IPS-NIHi7 (cell line): Measurements from ENCODE around the gene APOL4.
A peak's percentile ranks its signal among the peaks of the same experiment; 100 is the strongest.
"Not testable (repeated sequence)": the region's sequence is repeated elsewhere in the genome, so short reads cannot be mapped to it uniquely, and the experiment has no call there.

Experiments used
- DNase-seq: peaks from one replicate; pipeline ENCODE4 v3.0.0; 2012; ENCODE audit warnings: mixed read lengths; ENCODE audit errors: extremely low spot score

APOL4 gene

DNA sequence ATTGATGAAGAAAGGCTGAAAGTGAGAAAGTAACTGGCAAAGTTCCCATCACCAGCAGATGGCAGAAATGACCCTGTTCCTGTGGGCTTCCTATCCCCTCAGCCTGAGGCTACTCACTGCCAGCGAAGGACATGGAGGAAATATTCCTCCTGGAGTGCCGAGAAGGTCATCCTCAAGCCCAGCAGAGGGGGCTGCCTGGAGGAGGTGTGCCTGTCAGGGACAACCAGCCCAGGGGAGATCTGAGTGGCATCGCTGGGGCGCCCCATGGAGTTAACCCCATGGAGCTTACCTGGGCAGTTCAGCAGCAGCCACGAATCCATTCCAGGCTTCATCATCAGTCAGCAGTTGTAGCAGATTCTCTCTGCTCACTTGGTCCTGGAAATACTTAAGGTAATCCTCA, 29.4 kb upstream of the APOL4 start:
- DNase-seq, result peak; percentile 35

DNA sequence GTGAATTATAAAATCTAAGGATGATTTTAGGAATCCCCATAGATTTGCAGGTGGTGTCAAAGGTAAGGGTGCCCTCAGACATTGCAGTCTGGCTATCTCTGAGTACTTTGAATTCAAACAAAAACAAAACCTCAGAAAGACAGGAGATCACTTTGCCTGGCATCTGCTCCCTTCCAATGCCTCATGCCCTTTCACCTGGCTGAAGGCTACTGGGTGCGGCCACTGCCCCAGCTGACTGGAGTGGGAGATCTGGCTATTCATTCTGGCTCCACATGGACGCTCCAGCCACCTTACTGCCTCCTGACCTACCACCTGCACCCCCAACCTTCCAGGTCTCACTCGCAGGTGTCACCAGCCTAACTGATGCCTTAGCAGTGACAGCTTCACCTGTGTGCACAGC, 28.0 kb upstream of the APOL4 start:
- not testable (repeated sequence) for DNase-seq

DNA sequence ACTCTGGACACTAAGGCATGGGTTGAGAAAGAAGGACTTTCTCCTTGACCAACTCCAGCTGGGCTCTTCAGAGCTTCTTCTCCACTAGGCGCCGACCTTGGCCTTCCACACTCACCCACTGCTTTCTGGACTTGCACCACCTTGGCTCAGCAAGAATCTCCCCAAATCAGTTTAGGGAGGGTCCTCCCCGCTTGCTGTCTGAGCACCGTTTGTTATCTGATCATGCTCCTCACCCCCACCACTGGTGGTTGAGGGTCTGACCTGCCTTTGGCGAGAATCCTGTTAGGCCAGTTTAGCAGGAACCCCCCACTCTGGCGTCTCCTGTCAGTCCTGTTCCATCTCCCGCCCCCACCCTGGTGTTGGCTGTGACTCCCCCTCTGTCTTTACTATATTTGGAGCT, 27.3 kb upstream of the APOL4 start:
- DNase-seq, result no peak

DNA sequence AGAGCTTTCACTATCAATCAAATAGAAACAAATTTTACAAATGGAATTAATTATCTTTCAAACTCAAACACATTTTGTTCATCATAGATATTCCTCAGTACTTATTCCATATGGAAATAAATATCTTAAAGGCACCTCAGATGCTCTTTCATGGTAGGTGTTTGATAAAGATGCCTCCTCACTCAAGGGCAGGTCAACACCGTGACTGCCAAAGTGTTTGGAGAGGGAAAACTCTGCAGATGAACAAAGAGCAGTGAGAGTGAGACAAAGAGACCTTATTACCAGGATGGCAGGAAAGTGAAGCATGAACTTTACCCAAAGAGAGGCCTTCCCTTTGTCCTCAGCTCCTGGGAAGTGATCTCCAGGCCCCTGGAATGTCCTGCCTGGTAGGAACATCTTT, 26.8 kb upstream of the APOL4 start:
- not testable (repeated sequence) for DNase-seq

DNA sequence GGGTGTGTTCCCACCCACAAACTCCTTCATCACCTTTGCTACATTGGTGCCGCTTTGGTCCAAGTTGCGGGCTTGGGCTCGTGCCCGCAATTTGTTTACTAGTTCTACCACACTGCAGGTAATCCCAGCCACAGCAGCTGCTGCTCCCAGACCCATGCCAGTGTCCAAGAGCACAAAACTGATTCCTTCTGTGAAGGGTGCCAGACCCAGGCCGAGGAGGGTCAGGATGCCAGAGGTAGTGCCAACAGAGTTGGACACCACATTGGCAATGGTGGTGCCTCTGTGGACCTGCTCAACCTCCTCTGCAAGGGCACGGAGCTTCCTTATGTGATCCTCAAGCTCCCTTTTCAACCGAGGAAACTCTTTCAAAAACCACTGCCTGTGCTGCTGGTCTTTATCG, 26.2 kb upstream of the APOL4 start:
- no peak for DNase-seq

DNA sequence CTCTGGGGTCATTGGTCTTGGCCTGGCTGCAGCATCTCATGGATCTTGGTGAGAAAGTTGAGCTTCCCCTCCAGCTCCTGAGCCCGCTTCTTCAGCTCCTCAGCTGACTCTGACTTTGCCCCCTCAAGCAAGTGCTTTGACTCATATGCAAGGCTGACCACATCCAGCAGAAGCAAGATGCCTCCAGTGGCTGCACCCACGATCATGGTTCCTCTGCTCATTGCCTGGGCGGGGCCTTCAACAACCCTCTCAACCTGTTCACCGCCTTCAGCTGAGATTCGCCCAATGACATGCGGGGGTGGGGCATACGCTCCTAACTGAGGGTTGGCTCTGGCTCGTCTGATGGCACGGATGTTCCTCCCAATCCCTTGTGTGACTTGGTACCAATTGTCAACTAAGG, 25.8 kb upstream of the APOL4 start:
- no peak for DNase-seq

DNA sequence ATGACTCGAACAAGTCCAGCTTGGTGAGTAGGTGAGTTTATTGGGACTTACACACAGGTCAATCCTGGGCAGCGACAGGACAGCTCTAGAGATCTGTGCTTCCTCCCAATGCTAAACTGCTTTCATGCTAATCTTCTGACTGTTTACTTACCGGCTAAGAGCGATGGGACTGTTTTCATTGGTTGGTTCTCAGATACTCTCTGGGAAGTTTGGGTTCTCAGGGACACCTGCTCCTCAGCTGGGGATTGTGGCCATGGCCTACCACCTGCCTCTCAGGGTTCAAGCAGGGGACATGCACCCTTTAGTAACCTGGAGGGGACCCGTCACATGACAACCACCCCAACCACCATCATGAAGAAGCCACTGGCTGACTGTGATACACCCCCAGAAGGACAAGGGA, 24.6 kb upstream of the APOL4 start:
- no peak for DNase-seq

DNA sequence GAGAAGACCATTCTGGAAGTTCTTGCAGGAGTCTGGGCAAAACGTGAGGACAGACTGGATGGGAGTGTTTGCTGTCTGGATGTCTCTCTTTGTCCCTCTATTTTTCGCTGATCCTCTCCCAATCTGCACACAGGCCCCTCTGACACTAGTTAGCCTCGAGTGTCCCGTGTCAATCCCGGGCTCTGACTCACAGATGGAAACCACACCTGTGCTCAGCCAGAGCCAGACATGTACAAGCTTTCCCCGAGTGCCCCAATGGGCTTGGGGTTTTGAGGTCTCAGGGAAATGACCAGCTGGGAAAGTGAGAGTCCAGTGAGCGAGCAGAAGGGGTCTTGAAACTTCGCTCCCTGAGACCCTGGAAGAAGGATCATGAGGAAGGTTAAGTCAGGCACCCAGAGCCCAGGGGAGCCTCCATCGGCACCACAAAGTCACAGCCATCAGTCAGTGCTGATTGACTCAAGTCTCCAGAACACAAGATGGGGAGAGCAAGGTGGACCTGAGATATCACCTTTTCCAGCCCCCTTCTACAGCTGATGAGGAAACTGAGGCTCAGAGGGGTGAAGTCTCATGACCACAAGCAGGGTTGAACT, 23.8 kb upstream of the APOL4 start:
- no peak for DNase-seq

DNA sequence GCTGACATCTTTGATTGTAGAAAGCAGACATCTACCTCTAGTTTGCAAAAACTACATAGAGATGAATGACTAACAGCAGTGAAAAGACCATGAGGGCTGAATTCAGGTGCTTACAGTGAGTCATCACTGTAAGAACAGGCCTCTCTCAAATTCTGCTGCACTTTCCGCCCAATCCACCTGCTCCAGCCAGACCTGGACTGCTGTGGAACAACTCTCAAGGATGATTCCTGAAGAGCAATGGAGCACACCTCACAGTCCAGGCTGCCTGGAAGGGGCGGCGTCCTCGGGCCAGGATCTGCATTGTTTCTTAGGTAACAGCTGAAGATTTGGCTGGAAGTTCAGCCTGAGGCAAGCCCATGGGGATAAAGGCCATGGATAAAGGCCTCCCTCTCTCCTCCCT, 22.6 kb upstream of the APOL4 start:
- DNase-seq, result no peak

DNA sequence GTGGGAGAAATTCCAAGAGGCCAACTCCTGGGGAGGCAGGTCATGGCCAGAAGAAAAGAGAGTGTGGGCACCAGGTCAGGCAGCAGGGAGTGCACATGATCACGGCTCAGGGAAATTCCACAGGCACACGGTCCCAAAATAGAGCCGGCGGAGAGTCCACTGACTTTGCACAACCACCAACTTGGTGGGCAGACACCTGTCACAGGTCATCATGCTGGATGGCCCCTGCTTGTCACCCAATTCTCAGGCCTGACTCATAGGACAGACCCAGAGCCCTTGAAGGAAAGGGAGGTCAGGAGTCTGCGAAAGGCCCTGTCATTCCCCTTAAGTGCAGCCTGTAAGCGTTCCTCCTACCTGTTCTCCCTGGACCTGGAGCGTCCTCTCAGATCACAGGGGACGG, 21.9 kb upstream of the APOL4 start:
- DNase-seq, result no peak

DNA sequence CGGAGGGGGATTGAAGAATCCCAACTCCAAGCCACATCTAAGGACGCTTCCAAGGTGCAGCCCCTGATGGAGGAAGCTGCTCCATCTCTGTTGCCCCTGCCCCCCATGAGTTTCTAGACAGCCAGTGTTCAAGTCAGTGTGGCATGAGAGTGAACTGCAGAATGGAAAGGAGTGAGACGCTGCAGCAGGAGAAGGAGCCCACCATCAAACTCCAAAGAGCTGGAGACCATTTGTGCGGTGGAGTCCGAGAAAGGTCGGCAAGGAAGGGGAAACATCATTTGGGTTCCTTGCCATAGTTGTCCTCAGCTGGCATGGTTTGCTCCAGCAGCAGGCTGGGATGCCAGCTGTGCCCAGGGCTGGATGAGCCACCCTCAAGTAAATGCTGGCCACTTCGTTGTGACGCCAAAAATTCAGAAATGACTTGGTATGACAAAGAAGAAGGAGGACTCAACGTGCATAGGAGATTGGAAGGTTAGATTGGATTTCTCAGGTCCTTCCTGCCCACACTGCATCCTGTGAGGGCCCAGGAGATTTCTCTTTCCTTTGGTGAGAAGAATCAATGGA, 21.4 kb upstream of the APOL4 start:
- no peak for DNase-seq

DNA sequence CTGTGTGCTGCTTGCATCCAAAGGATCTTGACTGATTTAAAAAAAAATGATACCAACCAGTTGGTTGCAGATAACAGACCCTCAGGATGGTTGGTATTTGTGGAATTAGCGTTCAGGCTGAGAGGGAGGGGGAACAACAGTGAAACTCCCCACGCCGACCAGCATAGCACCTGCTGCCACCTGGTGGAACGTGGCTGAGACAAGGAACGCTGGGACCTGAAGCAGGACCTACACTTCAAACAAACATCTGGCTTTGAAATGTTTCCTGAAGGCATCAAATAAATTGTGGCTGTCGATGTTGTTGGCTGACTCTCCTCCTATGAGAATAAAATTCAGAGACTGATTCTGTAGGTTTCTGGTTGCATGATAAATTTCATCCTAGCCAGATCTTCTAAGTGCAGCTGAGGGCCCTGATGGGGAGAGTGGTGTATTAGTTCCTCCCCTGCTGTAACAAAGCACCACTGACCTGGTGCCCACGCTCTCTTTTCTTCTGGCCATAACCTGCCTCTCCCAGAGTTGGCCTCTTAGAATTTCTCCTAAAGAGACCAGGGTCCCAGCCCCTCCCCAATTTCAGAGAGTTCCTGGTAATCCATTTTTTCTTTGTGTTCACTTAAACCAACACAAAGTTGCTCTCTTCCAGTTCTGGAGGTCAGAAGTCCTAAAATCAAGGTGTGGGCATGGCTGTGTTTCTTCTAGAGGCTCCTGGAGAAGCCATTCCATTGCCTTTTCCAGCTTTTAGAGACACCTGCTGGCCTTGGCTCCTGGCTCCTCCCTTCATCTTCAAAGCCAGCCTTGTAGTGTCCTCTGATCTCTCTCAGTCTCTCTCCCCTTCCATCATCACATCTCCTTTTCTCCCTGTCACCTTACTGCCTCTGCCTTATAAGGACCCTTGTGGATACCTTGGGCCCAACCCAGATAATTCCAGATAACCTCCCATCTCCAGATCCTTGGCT, 20.5 kb upstream of the APOL4 start:
- DNase-seq, result peak; percentile 79

DNA sequence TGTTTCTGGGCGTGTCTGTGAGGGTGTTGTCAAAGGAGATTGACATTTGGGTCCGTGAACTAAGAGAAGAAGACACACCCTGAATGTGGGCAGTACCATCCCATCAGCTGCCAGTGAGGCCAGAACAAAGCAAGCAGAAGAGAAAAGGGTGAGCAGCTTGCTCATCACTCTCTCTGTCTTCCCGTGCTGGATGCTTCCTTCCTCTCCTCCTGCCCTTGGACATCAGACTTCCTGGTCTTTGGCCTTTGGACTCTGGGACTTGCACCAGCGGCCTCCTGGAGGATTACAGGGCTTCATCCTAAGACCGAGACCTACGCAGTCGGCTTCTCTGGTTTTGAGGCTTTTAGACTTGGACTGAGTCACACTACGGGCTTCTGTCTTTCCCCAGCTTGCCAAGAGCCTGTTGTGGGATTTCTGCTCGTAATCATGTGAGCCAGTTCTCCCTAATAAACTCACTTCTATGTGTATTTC, 18.9 kb upstream of the APOL4 start:
- no peak for DNase-seq

DNA sequence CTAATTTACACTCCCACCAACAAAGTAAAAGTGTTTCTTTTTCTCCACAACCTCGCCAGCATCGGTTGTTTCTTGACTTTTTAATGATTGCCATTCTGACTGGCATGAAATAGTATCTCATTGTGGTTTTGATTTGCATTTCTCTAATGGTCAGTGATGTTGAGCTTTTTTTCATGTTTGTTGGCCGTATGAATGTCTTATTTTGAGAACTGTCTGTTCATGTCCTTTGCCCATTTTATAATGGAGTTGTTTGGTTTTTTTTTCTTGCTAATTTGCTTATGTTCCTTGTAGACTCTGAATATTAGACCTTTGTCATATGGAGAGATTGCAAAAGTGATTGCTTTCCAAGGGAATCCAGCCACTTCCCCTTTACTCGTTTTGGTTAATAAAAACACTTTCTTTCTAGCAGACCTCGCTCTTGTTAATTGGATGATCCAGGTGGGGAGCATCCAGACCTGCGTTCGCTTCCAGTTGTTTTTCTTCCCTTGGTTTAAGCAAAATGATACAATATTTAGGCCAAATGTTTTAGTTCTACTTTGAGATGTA, 17.1 kb upstream of the APOL4 start:
- DNase-seq, result no peak

DNA sequence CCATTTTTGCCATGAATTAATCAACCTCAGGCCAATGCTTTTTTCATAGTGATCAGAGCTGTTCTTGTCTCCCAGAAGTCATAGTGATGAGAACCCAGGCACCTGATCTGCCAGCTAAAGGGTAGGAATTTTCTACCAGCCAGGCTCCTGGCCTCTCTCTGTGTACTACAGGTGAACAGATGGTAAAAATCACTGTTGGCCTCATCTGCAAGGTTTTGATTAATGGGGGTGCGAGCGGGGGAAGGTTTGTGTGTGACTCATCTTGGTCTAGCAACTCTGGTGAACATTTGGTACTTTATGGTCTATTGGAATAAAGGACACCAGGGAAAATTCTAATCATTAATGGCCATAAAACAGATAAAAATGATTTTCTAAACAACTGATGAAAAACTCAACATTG, 14.4 kb upstream of the APOL4 start:
- no peak for DNase-seq

DNA sequence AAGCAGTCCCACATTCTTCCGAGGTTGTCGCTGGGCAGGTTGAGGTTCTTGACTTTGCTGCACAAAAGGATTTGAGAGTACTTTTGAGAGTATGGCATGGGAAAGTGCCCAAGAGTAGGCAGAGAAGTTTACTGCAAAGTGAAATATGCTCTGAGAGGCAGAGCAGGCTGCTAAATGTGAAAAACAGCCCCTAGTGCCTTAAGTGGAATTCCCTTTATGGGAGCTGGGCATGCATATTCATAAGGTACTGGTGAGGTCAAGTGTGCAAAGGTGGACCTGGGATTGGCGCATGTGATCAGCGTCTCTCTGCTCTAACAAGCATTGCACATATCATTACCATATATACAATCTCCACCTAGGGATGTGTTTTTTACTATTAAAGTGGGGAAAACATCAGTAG, 12.0 kb upstream of the APOL4 start:
- no peak for DNase-seq

DNA sequence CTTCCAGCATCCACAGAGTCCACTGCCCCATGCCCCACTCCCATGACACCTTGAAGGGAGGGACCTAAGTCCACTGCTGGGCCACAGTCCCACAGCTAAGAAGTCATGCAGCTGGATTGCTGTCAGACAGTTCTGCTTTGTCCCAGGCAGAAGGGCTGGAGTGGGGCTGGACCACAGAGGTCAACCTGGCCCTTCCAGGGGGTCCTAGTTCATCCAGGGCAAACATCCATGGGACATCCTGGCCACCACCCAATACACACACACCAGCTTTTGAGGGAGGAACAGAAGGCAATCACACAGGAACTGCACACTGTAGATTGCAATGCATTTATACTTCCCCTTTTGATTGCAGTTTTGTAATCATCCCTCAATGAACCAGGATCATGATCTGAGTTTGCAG, 11.3 kb upstream of the APOL4 start:
- DNase-seq, result no peak

DNA sequence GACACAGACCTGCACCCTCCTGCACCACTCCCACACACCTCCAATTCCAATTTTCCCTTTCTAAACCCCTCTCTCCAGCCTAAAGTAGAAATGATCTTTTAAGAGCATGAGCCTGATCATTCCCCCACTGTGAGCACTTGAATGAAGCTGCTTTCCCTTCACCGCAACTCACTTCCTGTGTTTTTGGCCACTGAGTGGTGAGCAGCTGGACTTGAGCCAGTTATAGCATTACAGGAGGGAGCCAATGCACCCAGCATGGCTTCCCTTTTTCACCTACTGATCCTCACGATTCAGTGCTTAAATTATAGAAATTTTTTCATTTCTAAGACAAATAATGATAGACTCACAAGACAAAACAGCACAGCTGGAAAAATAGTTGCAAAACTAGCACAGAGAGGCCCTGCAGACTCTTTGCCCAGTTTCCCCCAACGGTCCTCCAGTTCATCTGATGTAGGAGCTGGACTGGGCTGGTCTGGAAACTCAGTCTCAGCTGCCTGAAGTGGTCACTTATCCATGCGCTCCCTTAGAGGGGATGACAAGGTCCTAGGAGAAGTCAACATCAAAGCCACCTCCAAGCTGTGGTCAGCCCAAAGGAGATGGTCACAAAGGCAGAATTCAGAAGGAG, 9.7 kb upstream of the APOL4 start:
- no peak for DNase-seq

DNA sequence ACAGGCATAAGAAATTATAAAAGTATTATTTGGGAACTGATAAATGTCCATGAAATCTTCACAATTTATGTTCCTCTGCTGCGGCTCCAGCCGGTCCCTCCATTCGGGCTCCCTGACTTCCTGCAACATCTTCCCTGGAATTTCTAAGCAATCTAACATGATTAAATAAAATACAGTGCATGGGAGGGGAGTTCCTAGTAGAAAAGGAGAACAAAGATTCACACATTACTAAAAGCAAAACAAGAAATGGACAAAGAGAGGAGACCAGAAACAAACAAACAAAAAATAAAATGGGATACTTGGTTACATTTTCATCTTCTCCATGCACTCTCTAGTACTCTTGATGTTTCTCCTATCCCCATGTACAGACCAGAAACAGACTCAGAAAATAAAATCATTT, 8.6 kb upstream of the APOL4 start:
- DNase-seq, result no peak

DNA sequence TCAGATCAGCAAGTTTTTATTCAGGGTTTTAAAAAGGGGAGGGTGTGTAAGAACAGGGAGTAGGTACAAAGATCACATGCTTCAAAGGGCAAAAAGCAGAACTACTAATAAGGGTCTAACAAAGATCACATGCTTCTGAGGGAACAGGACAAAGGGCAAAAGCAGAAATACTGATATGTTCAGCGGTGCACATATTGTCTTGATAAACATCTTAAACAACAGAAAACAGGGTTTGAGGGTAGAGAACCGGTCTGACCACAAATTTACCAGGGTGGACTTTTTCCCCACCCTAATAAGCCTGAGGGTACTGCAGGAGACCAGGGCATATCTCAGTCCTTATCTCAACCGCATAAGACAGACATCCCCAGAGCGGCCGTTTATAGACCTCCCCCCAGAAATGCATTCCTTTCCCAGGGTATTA, 7.9 kb upstream of the APOL4 start:
- not testable (repeated sequence) for DNase-seq

DNA sequence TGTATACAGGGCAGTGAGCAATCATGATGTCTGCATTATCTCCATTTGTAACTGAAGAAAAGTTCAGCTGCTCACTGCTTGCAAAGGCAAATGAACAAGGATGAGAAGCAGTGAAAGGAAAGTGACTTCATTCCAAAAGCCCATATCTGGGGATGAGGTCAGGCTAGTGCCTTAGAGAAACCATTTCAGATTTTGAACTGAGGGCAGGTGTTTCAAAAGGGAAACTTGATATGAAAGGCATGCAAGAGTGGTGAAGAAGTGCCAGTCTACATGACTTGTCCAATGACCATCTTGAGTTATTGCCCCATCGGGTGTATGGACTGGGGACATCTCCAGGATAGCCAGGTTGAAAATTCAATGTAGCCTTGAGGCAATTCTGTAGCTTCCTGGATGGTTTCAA, 7.3 kb upstream of the APOL4 start:
- DNase-seq, result no peak

DNA sequence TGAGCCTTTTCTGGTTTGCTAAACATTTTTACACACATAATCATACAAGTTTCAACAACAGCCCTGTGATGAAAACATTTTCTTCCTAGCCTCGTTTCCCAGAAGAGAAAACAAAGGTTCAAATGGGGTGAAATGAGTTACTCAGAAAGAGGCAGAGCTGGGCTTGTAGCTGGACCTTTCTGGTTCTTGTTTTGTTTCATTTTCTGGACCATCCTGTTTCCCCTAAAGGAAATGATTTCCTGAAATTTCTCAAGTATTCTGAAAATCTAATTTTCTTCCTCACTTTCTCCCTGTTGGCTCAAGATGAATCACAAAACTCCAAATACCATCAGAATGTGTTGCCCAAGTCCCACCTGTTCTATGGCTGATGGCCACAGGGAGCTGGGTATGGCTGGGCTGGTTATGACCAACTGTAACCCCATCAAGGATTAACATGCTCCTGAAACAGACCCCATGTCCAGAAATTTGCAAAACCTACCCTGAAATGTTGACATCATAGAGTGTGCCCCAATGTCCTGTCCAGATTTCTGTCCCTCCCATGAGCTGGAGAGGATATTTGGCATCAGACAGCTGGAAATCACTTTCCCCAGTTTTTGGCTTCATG, 6.7 kb upstream of the APOL4 start:
- no peak for DNase-seq
